ENCODE results near the gene ANKRD13D. TPM values are rescaled to one million over a fixed set of nuclear protein-coding genes. Genes with fewer than 3 reads are reported as not detected.

Gene ANKRD13D
- total and polyA plus RNA-seq, 10 donors, result 65.2 to 151 (median 126) TPM

GRCh38 chr11:67268081-67268961, 20.8 kb upstream of the ANKRD13D start:
- Histone ChIP-seq H3K4me1 (peaks cover 65 to 88% (median 74%) of the 10 kb centered on the region in 6 donors), H3K36me3 (peaks cover 0 to 55% (median 9%) of the 10 kb centered on the region in 6 donors), H3K9me3 (no peaks in the 10 kb centered on the region), H3K4me3 (peak overlapping the region; percentile 81 to 100 (median 94)), H3K27me3 (replicated peaks in 1 of 7) (no peaks in the 10 kb centered on the region), H3K27ac (peak overlapping the region; percentile 89 to 100 (median 97))
- TF ChIP-seq POLR2AphosphoS5 (IDR thresholded peaks at IDR 0.05), result peak; percentile 27 to 74 (median 57)
- no peak for TF ChIP-seq POLR2A (IDR thresholded peaks at IDR 0.05)
- peak in 4 of 11 experiments; percentile 9 to 18 (median 10) for TF ChIP-seq CTCF (IDR thresholded peaks at IDR 0.05 in 8 of 11, conservative IDR thresholded peaks at IDR 0.05 in 3 of 11)
- intact Hi-C loops (cut with DNase I; ENCODE audit: low total_unique reads), result no loop called here
- peak; percentile 87 for DNase-seq
- WGBS, 5 donors, result 6 to 11% (median 7%) methylated on average over 17 to 21 of the region's 21 CpGs

GRCh38 chr11:67268962-67269268, 20.2 kb upstream of the ANKRD13D start:
- Histone ChIP-seq H3K4me3 (peak overlapping the region; percentile 81 to 100 (median 94)), H3K27me3 (replicated peaks in 1 of 7) (no peaks in the 10 kb centered on the region), H3K36me3 (peaks cover 0 to 61% (median 9%) of the 10 kb centered on the region in 6 donors), H3K9me3 (no peaks in the 10 kb centered on the region), H3K27ac (peak overlapping the region; percentile 89 to 100 (median 97)), H3K4me1 (peaks cover 70 to 88% (median 75%) of the 10 kb centered on the region in 6 donors)
- DNase-seq, result peak; percentile 82
- intact Hi-C loops (cut with DNase I; ENCODE audit: low total_unique reads), result no loop called here
- 37 to 58% (median 48%) methylated on average over 8 to 13 of the region's 13 CpGs for WGBS, 5 donors
- TF ChIP-seq CTCF (IDR thresholded peaks at IDR 0.05 in 8 of 11, conservative IDR thresholded peaks at IDR 0.05 in 3 of 11) (no peak), POLR2A (IDR thresholded peaks at IDR 0.05) (no peak), POLR2AphosphoS5 (IDR thresholded peaks at IDR 0.05) (peak in 1 of 3 donors; percentile 9)

- Histone ChIP-seq H3K4me3 (peak overlapping the region; percentile 23 to 100 (median 94)), H3K4me1 (peaks cover 77 to 88% (median 81%) of the 10 kb centered on the region in 6 donors), H3K27ac (peak overlapping the region; percentile 89 to 100 (median 97)), H3K36me3 (peaks cover 0 to 65% (median 9%) of the 10 kb centered on the region in 6 donors), H3K27me3 (replicated peaks in 1 of 7) (no peaks in the 10 kb centered on the region), H3K9me3 (no peaks in the 10 kb centered on the region)
- TF ChIP-seq POLR2AphosphoS5 (IDR thresholded peaks at IDR 0.05) (peak in 2 of 3 donors; percentile 29 to 54), POLR2A (IDR thresholded peaks at IDR 0.05) (no peak), CTCF (IDR thresholded peaks at IDR 0.05 in 8 of 11, conservative IDR thresholded peaks at IDR 0.05 in 3 of 11) (no peak)
- intact Hi-C loops (cut with DNase I; ENCODE audit: low total_unique reads), result no loop called here
- WGBS, 5 donors, result 3 to 9% (median 8%) methylated on average over 5 to 15 of the region's 15 CpGs
- peak; percentile 84 for DNase-seq
These were observed 19.5 kb upstream of the ANKRD13D start for GRCh38 chr11:67269401-67270255.
